ENCODE results near the gene BCAR3.
"Not testable (repeated sequence)": the region's sequence is repeated elsewhere in the genome, so short reads cannot be mapped to it uniquely, and the experiment has no call there.

Gene BCAR3

GRCh38 chr1:93667642-93668041 is 14.0 kb downstream of the BCAR3 start:
- DNase-seq = no peak

- DNase-seq = no peak
These were observed 14.8 kb downstream of the BCAR3 start for GRCh38 chr1:93666613-93667384.

- DNase-seq = no peak
These were observed 16.6 kb downstream of the BCAR3 start for GRCh38 chr1:93665015-93665414.

GRCh38 chr1:93663208-93663614 is 18.4 kb downstream of the BCAR3 start:
- no peak for DNase-seq

GRCh38 chr1:93662481-93663207 is 19.0 kb downstream of the BCAR3 start:
- DNase-seq = no peak

- DNase-seq = no peak
These were observed 19.7 kb downstream of the BCAR3 start for GRCh38 chr1:93661829-93662474.

GRCh38 chr1:93661341-93661740 is 20.3 kb downstream of the BCAR3 start:
- not testable (repeated sequence) for DNase-seq

GRCh38 chr1:93659822-93660503 is 21.7 kb downstream of the BCAR3 start:
- no peak for DNase-seq

GRCh38 chr1:93658188-93658587 is 23.4 kb downstream of the BCAR3 start:
- no peak for DNase-seq

GRCh38 chr1:93656491-93656890 is 25.1 kb downstream of the BCAR3 start:
- no peak for DNase-seq

- no peak for DNase-seq
These were observed 28.0 kb downstream of the BCAR3 start for GRCh38 chr1:93653656-93654055.

GRCh38 chr1:93652323-93652949 is 29.2 kb downstream of the BCAR3 start:
- DNase-seq = no peak

- DNase-seq = no peak
These were observed 29.9 kb downstream of the BCAR3 start for GRCh38 chr1:93651695-93652094.

GRCh38 chr1:93650159-93650558 is 31.5 kb downstream of the BCAR3 start:
- not testable (repeated sequence) for DNase-seq

- no peak for DNase-seq
These were observed 32.4 kb downstream of the BCAR3 start for GRCh38 chr1:93649231-93649630.

GRCh38 chr1:93648656-93649055 is 33.0 kb downstream of the BCAR3 start:
- DNase-seq = no peak

- no peak for DNase-seq
These were observed 40.1 kb downstream of the BCAR3 start for GRCh38 chr1:93641527-93641926.

GRCh38 chr1:93640656-93641440 is 40.8 kb downstream of the BCAR3 start:
- no peak for DNase-seq

GRCh38 chr1:93638981-93639380 is 42.7 kb downstream of the BCAR3 start:
- no peak for DNase-seq

- DNase-seq = no peak
These were observed 43.3 kb downstream of the BCAR3 start for GRCh38 chr1:93638307-93638847.

GRCh38 chr1:93636712-93637111 is 44.9 kb downstream of the BCAR3 start:
- DNase-seq = no peak

All from NCI-H1105 (cell line).